B cell (primary cell): Measurements from ENCODE around the gene SLC4A5.

Source experiments
- CTCF ChIP-seq: fragments of 200-600 bp; IDR thresholded peaks from one replicate; pipeline ENCODE4 v1.8.0; 2022; ENCODE audit warnings: antibody characterized with exemption, mild to moderate bottlenecking
- EZH2 ChIP-seq: IDR thresholded peaks from 2 replicates; pipeline ENCODE4 v1.6.1; 2012; ENCODE audit warnings: borderline replicate concordance, low read depth, mild to moderate bottlenecking, moderate library complexity, low read length; ENCODE audit not compliant: insufficient read depth, poor library complexity, severe bottlenecking

DNA sequence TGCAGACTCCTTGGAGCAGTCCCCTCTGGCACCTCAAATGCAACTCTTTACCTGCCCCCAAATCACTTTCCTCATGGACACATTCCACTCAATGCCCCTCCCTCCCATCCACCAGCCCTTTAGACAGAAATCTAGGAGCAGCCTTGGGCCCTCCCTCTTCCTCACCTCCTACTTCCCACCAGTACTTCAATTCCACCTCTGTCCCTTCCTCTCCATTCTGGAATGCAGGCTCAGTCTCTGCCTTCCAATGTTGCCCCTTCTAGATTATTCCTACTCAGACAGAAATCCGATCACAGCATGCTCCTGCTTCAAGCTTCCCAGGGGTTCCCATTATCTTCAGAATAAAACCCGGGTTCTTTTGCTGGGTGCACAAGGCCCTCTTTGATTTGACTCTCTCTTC is 82.7 kb downstream of the SLC4A5 start:
- TF ChIP-seq CTCF (no peak), EZH2 (no peak)
